ENCODE measurements around the gene NPHP4.

NPHP4 gene

DNA sequence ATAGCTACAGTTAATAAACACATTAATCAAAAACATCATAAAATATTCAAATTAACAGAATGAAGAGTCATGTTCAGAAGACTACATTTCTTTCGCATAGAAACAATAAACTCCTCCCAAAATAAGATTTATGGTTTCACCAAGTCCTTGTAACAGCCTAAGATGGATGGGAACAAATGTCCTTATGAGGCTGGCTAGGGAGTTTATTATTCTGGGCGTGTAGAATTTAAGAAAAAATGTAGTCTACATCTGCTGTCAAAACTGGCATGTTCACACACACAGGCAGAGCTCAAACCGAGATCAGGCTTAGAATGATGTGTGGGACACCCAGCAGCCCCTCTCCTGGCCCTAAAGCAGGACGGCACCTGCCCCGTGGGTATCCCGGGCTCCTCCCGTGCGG lies 101.1 kb downstream of the NPHP4 start:
- H3K27ac ChIP-seq (ENCODE audit: low read depth, low read length, poor library complexity, severe bottlenecking): no peak overlapping the region

DNA sequence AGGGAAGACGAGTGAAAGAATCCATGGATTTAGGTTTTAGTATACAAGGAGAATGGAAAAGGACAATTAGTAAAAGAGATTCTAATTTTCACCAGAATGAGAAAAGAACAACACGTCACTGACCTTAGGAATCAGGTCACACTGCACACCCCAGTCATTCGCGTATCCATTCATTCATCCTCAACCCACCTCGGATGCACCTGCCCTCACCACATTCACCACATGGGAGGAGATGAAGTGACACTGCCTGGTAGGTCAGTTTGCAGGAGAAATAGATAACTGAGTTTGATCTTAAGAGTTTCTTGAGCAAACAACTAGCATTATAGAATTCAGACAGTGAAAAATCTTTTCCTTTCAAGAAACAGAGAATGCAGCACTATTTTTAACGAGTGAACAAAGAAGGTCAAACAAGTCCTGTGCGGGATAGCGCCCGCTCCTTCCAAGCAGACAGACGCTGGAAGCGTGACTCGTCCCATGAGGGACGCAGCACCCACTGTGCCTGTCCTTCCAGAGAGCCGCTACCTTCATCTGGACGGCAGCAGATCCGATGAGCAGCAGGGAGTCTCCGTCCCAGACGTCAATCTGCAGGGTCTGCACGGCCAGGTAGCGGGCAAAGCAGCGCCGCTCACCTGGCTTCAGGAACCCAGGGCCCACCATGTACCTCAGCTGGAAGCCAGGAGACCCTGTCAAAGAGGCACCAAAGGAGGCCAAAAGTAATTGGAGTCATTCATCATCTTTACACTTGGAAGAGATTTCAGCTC lies 101.7 kb downstream of the NPHP4 start:
- no peak overlapping the region for H3K27ac ChIP-seq (ENCODE audit: low read depth, low read length, poor library complexity, severe bottlenecking)
- no peak overlapping the region for H3K4me2 ChIP-seq (ENCODE audit: low read length)

More for the DNA sequence above, 101.1 kb downstream of the NPHP4 start:
- Histone ChIP-seq H3F3A (ENCODE audit: insufficient read depth, low read length) (no peaks in the 10 kb centered on the region), H3K9me3 (ENCODE audit: low read length) (no peaks in the 10 kb centered on the region), H3K4me3 (ENCODE audit: low read depth, low read length, poor library complexity, severe bottlenecking) (no peak overlapping the region), H4K20me1 (ENCODE audit: insufficient read depth, low read length) (no peaks in the 10 kb centered on the region), H3K27me3 (ENCODE audit: insufficient read depth, low read length) (no peaks in the 10 kb centered on the region), H2AFZ (ENCODE audit: low read length) (no peak overlapping the region), H3K79me2 (ENCODE audit: insufficient read depth, low read length) (no peaks in the 10 kb centered on the region), H3K9me2 (ENCODE audit: low read depth, low read length) (no peaks in the 10 kb centered on the region), H3K9ac (ENCODE audit: low read length) (no peak overlapping the region), H3K4me1 (ENCODE audit: insufficient read depth, low read length, severe bottlenecking) (no peaks in the 10 kb centered on the region), H3K36me3 (ENCODE audit: insufficient read depth, low read length) (no peaks in the 10 kb centered on the region), H3K4me2 (ENCODE audit: low read length) (no peak overlapping the region)
- TF ChIP-seq EZH2 (IDR thresholded peaks at IDR 0.05; ENCODE audit: borderline replicate concordance, low read length): no peak
- TF ChIP-seq, protein P1, sequence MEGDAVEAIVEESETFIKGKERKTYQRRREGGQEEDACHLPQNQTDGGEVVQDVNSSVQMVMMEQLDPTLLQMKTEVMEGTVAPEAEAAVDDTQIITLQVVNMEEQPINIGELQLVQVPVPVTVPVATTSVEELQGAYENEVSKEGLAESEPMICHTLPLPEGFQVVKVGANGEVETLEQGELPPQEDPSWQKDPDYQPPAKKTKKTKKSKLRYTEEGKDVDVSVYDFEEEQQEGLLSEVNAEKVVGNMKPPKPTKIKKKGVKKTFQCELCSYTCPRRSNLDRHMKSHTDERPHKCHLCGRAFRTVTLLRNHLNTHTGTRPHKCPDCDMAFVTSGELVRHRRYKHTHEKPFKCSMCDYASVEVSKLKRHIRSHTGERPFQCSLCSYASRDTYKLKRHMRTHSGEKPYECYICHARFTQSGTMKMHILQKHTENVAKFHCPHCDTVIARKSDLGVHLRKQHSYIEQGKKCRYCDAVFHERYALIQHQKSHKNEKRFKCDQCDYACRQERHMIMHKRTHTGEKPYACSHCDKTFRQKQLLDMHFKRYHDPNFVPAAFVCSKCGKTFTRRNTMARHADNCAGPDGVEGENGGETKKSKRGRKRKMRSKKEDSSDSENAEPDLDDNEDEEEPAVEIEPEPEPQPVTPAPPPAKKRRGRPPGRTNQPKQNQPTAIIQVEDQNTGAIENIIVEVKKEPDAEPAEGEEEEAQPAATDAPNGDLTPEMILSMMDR (IDR thresholded peaks at IDR 0.05; ENCODE audit: low read length): no peak

DNA sequence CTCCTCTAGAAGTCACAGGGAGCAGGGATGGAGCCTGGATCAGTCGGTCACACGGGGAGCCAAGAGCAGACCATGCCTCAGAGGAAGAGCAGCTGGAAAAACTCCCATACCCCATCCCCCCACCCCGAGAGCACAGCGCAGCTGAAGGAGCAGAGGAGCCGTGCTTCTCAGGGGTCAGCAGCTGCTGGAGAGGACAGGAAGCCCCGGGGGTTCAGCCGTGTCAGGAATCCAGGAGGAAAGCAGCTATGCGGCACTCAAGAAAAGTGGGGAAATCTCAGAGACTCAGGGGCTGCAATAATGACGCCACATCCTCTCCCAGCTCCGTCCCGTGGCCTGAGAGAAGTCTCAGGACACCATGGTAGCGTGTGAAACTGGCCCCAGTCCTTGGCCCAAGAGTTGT lies 102.3 kb downstream of the NPHP4 start:
- no peaks in the 10 kb centered on the region for H3F3A ChIP-seq (ENCODE audit: insufficient read depth, low read length)
- H3K4me2 ChIP-seq (ENCODE audit: low read length): no peak overlapping the region
- H3K9me2 ChIP-seq (ENCODE audit: low read depth, low read length): no peaks in the 10 kb centered on the region
- no peaks in the 10 kb centered on the region for H3K36me3 ChIP-seq (ENCODE audit: insufficient read depth, low read length)
- H4K20me1 ChIP-seq (ENCODE audit: insufficient read depth, low read length): no peaks in the 10 kb centered on the region
- H3K4me1 ChIP-seq (ENCODE audit: insufficient read depth, low read length, severe bottlenecking): no peaks in the 10 kb centered on the region
- H3K79me2 ChIP-seq (ENCODE audit: insufficient read depth, low read length): no peaks in the 10 kb centered on the region
- no peak overlapping the region for H3K27ac ChIP-seq (ENCODE audit: low read depth, low read length, poor library complexity, severe bottlenecking)
- TF ChIP-seq, protein P1 (IDR thresholded peaks at IDR 0.05; ENCODE audit: low read length): no peak
- no peak for TF ChIP-seq EZH2 (IDR thresholded peaks at IDR 0.05; ENCODE audit: borderline replicate concordance, low read length)
- H3K4me3 ChIP-seq (ENCODE audit: low read depth, low read length, poor library complexity, severe bottlenecking): no peak overlapping the region
- H3K9ac ChIP-seq (ENCODE audit: low read length): no peak overlapping the region
- no peak overlapping the region for H2AFZ ChIP-seq (ENCODE audit: low read length)
- H3K27me3 ChIP-seq (ENCODE audit: insufficient read depth, low read length): no peaks in the 10 kb centered on the region
- H3K9me3 ChIP-seq (ENCODE audit: low read length): no peaks in the 10 kb centered on the region

More for the DNA sequence above, 101.7 kb downstream of the NPHP4 start:
- Histone ChIP-seq H3K36me3 (ENCODE audit: insufficient read depth, low read length) (no peaks in the 10 kb centered on the region), H3K4me1 (ENCODE audit: insufficient read depth, low read length, severe bottlenecking) (no peaks in the 10 kb centered on the region), H3K9me2 (ENCODE audit: low read depth, low read length) (no peaks in the 10 kb centered on the region), H4K20me1 (ENCODE audit: insufficient read depth, low read length) (no peaks in the 10 kb centered on the region), H3K27me3 (ENCODE audit: insufficient read depth, low read length) (no peaks in the 10 kb centered on the region), H2AFZ (ENCODE audit: low read length) (no peak overlapping the region), H3F3A (ENCODE audit: insufficient read depth, low read length) (no peaks in the 10 kb centered on the region), H3K4me3 (ENCODE audit: low read depth, low read length, poor library complexity, severe bottlenecking) (no peak overlapping the region), H3K9ac (ENCODE audit: low read length) (no peak overlapping the region), H3K9me3 (ENCODE audit: low read length) (no peaks in the 10 kb centered on the region), H3K79me2 (ENCODE audit: insufficient read depth, low read length) (no peaks in the 10 kb centered on the region)
- TF ChIP-seq EZH2 (IDR thresholded peaks at IDR 0.05; ENCODE audit: borderline replicate concordance, low read length): no peak
- TF ChIP-seq, protein P1 (IDR thresholded peaks at IDR 0.05; ENCODE audit: low read length): no peak

Data from OCI-LY1 (cell line).